ENCODE measurements around the gene KCNK16.

Gene KCNK16

GRCh38 chr6:39309942-39310531 is 12.5 kb downstream of the KCNK16 start:
- Histone ChIP-seq H3K27me3 (ENCODE audit: control insufficient read depth, low read length) (no peaks in the 10 kb centered on the region), H3K27ac (ENCODE audit: low read depth, low read length) (no peak overlapping the region), H3F3A (ENCODE audit: control insufficient read depth, insufficient read depth) (no peaks in the 10 kb centered on the region), H3K4me3 (ENCODE audit: low read length) (no peak overlapping the region), H3K9me2 (replicated peaks; ENCODE audit: control insufficient read depth, low read length) (no peaks in the 10 kb centered on the region), H4K20me1 (ENCODE audit: control insufficient read depth, insufficient read depth, low read depth, low read length) (no peaks in the 10 kb centered on the region), H3K4me1 (ENCODE audit: control insufficient read depth, low read length) (no peaks in the 10 kb centered on the region), H3K36me3 (ENCODE audit: control insufficient read depth, low read length) (no peaks in the 10 kb centered on the region), H3K9me3 (ENCODE audit: control insufficient read depth, insufficient read depth, low read length) (no peaks in the 10 kb centered on the region), H3K79me2 (ENCODE audit: control insufficient read depth, low read length) (no peaks in the 10 kb centered on the region), H3K4me2 (ENCODE audit: low read length) (no peak overlapping the region)
- TF ChIP-seq, protein P1, sequence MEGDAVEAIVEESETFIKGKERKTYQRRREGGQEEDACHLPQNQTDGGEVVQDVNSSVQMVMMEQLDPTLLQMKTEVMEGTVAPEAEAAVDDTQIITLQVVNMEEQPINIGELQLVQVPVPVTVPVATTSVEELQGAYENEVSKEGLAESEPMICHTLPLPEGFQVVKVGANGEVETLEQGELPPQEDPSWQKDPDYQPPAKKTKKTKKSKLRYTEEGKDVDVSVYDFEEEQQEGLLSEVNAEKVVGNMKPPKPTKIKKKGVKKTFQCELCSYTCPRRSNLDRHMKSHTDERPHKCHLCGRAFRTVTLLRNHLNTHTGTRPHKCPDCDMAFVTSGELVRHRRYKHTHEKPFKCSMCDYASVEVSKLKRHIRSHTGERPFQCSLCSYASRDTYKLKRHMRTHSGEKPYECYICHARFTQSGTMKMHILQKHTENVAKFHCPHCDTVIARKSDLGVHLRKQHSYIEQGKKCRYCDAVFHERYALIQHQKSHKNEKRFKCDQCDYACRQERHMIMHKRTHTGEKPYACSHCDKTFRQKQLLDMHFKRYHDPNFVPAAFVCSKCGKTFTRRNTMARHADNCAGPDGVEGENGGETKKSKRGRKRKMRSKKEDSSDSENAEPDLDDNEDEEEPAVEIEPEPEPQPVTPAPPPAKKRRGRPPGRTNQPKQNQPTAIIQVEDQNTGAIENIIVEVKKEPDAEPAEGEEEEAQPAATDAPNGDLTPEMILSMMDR (IDR thresholded peaks at IDR 0.05; ENCODE audit: low read depth, low read length, poor library complexity, severe bottlenecking): peak; percentile 87
- TF ChIP-seq EZH2phosphoT487 (IDR thresholded peaks at IDR 0.05; ENCODE audit: borderline replicate concordance, low read length): no peak

DNA sequence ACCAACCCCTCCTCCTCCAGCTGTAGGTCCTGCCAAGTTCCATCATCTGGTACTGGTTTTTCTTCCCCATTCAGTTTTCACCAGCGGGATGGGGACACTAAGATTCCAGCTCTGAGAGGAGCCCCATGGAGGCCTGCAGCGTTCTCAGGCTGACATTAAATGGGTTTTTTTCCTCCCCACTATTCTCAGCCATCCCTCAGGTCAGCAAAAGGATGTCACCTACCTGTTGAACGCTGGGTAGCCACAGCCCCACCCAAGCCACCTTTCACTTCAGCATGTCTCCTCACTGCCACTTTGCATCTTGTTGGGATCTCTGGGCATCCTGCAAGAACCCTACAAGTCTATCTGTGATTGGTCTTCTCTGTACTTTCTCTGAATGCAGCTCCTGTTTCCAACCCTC is 15.0 kb downstream of the KCNK16 start:
- no peaks in the 10 kb centered on the region for H3K9me2 ChIP-seq (replicated peaks; ENCODE audit: control insufficient read depth, low read length)
- no peaks in the 10 kb centered on the region for H3K9me3 ChIP-seq (ENCODE audit: control insufficient read depth, insufficient read depth, low read length)
- peaks cover 4% of the 10 kb centered on the region for H3K4me1 ChIP-seq (ENCODE audit: control insufficient read depth, low read length)
- H3K27ac ChIP-seq (ENCODE audit: low read depth, low read length): no peak overlapping the region
- no peak overlapping the region for H3K4me2 ChIP-seq (ENCODE audit: low read length)
- H3F3A ChIP-seq (ENCODE audit: control insufficient read depth, insufficient read depth): no peaks in the 10 kb centered on the region
- H4K20me1 ChIP-seq (ENCODE audit: control insufficient read depth, insufficient read depth, low read depth, low read length): no peaks in the 10 kb centered on the region
- TF ChIP-seq, protein P1 (IDR thresholded peaks at IDR 0.05; ENCODE audit: low read depth, low read length, poor library complexity, severe bottlenecking): no peak
- no peak for TF ChIP-seq EZH2phosphoT487 (IDR thresholded peaks at IDR 0.05; ENCODE audit: borderline replicate concordance, low read length)
- H3K36me3 ChIP-seq (ENCODE audit: control insufficient read depth, low read length): no peaks in the 10 kb centered on the region
- no peaks in the 10 kb centered on the region for H3K27me3 ChIP-seq (ENCODE audit: control insufficient read depth, low read length)
- no peaks in the 10 kb centered on the region for H3K79me2 ChIP-seq (ENCODE audit: control insufficient read depth, low read length)
- H3K4me3 ChIP-seq (ENCODE audit: low read length): no peak overlapping the region

GRCh38 chr6:39304951-39305350 is 17.6 kb downstream of the KCNK16 start:
- TF ChIP-seq, protein P1 (IDR thresholded peaks at IDR 0.05; ENCODE audit: low read depth, low read length, poor library complexity, severe bottlenecking): no peak
- no peak for TF ChIP-seq EZH2phosphoT487 (IDR thresholded peaks at IDR 0.05; ENCODE audit: borderline replicate concordance, low read length)
- no peak overlapping the region for H3K4me2 ChIP-seq (ENCODE audit: low read length)
- H3K9me2 ChIP-seq (replicated peaks; ENCODE audit: control insufficient read depth, low read length): no peaks in the 10 kb centered on the region
- H3K9me3 ChIP-seq (ENCODE audit: control insufficient read depth, insufficient read depth, low read length): no peaks in the 10 kb centered on the region
- H3K27me3 ChIP-seq (ENCODE audit: control insufficient read depth, low read length): no peaks in the 10 kb centered on the region
- no peaks in the 10 kb centered on the region for H3K36me3 ChIP-seq (ENCODE audit: control insufficient read depth, low read length)
- no peak overlapping the region for H3K27ac ChIP-seq (ENCODE audit: low read depth, low read length)
- H3K4me3 ChIP-seq (ENCODE audit: low read length): no peak overlapping the region
- H4K20me1 ChIP-seq (ENCODE audit: control insufficient read depth, insufficient read depth, low read depth, low read length): no peaks in the 10 kb centered on the region
- peaks cover 4% of the 10 kb centered on the region for H3K4me1 ChIP-seq (ENCODE audit: control insufficient read depth, low read length)
- no peaks in the 10 kb centered on the region for H3F3A ChIP-seq (ENCODE audit: control insufficient read depth, insufficient read depth)
- H3K79me2 ChIP-seq (ENCODE audit: control insufficient read depth, low read length): no peaks in the 10 kb centered on the region

Data from DOHH2 (cell line).